ENCODE measurements around the gene DXO. TPM values are rescaled to one million over a fixed set of nuclear protein-coding genes. Genes with fewer than 3 reads are reported as not detected.
"Not testable (repeated sequence)": the region's sequence is repeated elsewhere in the genome, so short reads cannot be mapped to it uniquely, and the experiment has no call there.

The DXO gene
- total RNA-seq, 1 experiment from 2014 or later: 21.0 TPM

DNA sequence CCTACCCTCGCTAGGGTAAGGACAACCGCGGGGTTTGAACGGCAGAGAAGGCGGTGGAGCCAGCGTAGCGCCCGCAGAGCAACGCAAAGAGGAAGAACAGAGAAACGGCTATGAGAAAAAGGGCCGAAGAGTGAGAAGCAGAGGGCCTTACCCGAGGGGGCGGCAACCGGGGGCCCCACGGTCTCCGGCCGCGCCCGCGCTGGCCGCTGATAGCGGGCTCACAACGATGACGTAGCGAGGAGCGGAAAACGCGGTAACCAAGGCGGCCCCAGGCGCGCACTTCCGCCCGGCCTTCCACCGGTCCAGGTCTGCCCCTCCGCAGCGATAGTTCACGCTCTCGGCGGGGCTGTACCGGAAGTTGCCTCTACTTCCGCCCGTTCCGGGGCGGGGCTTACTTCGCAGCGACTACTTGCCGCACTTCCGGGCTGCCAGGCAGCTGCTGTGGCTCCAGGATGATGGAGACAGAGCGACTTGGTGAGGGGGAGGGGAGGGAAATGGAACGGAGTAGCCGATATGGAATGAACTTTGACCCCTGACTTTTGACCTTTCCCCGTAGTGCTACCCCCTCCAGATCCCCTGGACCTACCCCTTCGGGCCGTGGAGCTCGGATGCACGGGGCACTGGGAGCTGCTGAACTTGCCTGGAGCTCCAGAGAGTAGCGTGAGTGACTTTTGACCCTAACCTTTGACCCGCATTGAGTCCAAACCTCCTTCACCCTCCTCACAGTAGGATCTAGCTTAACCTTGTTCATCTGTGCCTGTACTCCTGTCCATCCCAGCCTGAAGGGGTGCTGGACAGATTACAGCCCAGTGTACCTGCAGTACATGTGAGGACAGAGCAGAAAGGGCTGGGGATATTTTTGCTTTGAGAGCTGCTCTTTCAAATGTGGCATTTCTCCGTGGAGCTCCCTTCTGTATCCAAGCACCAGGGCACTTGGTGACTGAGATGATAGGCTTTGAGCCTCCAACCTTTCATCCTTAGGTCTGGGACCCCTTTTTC lies 12.9 kb downstream of the DXO start, which contains the start of the genes NELFE and SKIC2:
TSS of gene NELFE (minus strand) at position 231 of the 999 bp plus-strand sequence. CDS start 525 bp downstream, outside the sequence.
TSS of gene SKIC2 (plus strand) at position 435 of the 999 bp plus-strand sequence. CDS start at position 453, 18 bp downstream.
- peak; percentile 98 for DNase-seq (ENCODE audit: low read depth)

DNA sequence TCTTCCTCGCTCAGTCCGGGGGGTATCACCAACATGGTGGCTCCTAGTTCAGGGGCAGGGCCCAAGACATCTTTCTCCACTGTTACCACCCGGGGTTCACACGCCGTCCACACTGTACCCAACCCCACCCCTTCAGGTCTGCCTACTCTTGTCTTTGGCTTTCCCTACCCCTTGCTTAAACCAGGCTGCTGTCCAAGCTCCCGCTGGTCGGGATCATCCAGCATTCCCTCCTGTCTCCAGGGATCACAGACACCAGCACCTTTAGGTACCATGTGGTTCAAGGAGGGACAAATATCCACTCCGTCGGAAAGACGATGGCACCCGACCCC lies 13.6 kb downstream of the DXO start:
- DNase-seq (ENCODE audit: low read depth): no peak

DNA sequence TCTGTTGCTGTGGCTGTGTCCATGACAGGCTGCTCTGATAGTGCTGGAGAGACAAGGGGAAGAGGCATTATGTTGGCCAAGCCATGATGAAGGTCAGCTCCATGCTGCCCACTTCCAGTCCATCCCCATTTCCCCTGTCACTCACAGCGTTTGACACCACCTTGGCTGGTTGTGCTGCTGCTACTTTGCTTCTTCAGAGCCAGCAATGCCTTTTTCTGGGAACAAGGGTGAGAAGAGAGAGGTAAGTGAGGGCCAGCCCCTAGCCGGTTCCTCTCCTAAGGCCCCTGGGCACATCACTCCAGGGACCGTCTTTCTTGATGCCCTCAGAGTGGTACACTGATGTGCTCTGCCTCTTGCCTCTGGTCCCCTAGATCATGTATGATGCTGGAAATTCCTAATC lies 15.1 kb downstream of the DXO start:
- DNase-seq (ENCODE audit: low read depth): no peak

DNA sequence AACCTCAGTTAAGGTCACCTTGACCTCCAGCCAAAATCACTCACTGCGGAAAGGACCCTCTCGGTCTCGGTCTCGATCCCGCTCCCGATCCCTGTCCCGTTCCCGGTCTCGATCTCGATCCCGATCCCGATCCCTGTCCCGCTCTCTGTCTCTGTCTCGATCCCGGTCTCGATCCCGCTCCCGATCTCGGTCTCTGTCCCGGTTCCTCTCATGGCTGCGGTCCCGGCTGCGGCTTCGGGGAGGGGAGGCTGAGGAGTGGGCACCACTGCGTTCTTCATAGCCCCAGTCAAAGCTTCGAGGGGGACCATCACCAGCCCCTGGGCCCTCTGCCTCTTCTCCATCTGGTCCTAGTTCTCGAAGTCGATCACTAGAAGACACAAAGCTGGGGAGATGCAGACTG lies 17.4 kb downstream of the DXO start:
- DNase-seq (ENCODE audit: low read depth): no peak

DNA sequence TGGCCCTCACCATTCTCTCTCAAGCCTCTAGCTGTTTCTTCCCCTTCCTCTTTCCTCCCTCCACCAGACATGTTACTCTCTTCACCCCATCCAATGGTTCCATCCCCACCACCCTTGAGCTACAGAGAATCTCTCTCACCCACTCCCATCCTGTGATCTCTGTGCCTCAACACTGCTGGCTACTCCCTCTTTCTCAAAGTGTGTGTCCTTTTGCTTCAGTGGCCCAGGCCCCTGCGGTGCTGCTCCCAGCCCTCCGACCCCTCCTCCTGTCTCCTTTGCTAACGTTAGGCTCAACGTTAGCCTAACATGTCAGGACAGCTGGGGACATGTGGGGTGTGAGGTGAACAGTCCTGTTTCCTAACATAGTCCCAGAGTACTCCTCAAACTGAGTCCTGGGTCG lies 19.0 kb downstream of the DXO start:
- DNase-seq (ENCODE audit: low read depth): no peak

DNA sequence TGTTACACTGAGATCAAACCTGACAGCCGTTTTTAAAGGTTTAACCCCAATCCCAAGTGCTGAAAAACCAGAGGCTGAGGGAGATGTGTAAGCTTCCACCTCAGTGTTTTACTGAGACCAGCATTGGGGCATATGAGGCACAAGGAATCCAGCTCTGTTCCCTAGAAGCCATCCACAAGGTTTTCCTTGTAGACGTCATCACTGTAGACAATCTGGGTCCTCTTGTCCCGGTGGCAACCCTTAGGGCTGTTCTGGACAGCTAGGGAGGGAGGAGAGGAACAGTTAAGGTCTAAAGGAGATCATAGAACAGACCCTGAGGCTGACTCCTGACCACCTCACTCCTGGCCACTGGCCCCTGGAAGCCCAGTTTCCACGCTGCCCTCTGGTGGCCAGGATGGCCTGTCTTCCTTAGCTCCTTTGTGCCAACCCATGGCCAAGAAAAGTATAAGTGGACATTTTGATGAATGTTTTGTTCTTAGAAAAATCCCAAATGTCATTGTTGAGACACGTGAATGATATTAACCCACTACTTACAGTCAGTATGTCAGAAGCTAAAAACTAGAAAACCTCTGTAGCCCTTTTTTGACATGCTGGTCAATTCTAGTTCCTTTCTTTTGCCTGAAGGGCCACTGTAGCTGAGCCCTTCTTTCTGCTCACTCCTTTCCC lies 19.7 kb downstream of the DXO start:
- peak; percentile 65 for DNase-seq (ENCODE audit: low read depth)

DNA sequence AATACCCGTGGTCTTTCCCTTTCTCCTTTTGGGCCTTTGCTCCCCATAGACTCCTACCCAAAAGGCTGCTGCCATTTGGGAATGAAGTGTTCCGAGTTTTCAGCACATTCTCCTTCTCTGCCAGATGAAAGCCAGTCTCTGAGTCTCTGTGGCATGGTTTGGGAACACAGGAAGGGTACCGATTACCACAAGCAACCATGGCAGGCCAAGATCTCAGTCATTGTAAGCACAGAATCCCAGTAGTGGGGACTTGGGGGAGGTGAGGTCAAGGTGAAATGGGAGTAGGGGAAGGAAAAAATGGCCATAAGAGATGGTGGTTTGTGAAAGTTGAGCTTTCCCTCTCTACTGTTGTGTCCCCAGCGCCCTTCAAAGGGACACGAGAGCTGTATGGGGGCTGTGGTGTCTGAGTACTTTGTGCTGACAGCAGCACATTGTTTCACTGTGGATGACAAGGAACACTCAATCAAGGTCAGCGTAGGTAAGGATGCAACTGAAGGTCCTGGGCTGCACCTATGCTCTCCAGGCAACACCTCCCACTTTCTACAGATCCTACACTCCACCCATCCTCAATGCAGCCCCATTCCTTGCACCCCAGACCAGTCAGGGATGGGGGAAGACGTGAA lies 21.9 kb downstream of the DXO start:
- DNase-seq (ENCODE audit: low read depth): no peak

DNA sequence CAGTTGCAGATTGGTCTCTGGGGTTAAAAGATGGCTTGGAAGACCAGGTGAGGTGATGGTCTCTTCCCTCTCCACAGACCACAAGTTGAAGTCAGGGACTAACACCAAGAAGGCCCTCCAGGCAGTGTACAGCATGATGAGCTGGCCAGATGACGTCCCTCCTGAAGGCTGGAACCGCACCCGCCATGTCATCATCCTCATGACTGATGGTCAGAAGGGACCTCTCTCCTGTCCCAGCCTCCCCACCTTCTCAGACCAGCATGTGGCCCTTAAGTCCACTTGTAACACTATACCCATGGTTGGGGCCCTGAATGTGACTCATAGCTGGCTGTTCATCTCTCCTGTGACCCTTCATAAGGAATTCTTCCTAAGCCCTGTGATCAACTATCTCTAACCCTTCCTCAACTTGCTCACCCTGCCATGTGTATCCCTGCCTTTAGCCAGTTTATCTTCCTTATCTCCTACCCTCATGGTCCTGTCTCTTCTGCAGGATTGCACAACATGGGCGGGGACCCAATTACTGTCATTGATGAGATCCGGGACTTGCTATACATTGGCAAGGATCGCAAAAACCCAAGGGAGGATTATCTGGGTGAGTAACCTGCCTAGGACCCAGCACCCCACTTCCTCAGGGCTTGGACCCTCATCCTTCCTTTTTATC lies 23.1 kb downstream of the DXO start:
- DNase-seq (ENCODE audit: low read depth): peak; percentile 86

DNA sequence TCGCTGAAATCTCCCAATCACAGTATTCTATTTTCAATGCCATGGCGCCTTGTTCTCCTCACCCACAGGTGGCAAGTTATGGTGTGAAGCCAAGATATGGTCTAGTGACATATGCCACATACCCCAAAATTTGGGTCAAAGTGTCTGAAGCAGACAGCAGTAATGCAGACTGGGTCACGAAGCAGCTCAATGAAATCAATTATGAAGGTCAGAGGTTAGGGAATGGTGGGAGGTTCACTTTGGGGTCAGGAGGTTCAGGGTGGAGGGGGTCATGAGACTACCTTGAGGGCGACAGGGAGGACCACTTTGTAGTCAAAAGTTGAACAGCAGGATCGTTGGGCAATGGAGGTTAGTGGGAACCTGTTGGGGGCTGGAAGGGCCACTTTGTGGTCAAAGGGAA lies 23.6 kb downstream of the DXO start:
- DNase-seq (ENCODE audit: low read depth): no peak

DNA sequence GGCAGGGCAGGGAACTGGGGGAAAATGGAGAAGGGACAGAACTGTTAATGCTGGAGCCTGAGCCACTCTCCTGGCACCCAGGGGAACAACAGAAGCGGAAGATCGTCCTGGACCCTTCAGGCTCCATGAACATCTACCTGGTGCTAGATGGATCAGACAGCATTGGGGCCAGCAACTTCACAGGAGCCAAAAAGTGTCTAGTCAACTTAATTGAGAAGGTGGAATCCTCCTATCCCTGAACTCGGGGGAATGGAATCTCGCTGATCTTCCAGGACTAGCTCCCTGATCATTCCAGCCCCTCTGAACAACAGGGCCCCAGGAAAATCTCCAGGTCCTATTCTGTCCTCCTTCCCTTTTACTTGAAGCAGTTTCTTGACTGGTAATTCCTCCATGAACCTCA lies 24.1 kb downstream of the DXO start:
- no peak for DNase-seq (ENCODE audit: low read depth)

DNA sequence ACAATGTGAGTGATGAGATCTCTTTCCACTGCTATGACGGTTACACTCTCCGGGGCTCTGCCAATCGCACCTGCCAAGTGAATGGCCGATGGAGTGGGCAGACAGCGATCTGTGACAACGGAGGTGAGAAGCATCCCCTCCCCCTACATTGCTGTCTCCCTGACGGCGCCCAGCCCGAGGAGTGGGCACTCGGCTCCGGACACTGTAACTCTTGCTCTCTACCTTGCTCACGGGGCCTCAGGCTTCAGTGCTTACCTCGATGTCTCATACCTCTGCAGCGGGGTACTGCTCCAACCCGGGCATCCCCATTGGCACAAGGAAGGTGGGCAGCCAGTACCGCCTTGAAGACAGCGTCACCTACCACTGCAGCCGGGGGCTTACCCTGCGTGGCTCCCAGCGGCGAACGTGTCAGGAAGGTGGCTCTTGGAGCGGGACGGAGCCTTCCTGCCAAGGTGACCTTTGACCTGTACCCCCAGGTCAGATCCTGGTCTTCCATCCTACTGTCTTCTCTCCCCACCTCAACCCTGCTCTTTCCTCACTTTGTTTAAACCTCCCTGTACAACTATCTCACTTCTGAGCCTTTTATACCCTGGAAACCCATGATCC lies 24.8 kb downstream of the DXO start:
- DNase-seq (ENCODE audit: low read depth): no peak

DNA sequence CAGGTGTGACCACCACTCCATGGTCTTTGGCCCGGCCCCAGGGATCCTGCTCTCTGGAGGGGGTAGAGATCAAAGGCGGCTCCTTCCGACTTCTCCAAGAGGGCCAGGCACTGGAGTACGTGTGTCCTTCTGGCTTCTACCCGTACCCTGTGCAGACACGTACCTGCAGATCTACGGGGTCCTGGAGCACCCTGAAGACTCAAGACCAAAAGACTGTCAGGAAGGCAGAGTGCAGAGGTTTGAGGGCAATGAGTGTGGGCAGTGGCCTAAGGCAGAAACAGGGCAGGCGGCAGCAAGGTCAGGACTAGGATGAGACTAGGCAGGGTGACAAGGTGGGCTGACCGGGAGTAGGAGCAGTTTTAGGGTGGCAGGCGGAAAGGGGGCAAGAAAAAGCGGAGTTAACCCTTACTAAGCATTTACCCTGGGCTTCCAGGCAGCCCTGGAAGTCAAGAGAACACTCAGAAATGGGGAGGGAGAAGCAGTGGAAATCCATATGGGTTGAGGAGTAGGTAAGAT lies 25.5 kb downstream of the DXO start:
- no peak for DNase-seq (ENCODE audit: low read depth)

DNA sequence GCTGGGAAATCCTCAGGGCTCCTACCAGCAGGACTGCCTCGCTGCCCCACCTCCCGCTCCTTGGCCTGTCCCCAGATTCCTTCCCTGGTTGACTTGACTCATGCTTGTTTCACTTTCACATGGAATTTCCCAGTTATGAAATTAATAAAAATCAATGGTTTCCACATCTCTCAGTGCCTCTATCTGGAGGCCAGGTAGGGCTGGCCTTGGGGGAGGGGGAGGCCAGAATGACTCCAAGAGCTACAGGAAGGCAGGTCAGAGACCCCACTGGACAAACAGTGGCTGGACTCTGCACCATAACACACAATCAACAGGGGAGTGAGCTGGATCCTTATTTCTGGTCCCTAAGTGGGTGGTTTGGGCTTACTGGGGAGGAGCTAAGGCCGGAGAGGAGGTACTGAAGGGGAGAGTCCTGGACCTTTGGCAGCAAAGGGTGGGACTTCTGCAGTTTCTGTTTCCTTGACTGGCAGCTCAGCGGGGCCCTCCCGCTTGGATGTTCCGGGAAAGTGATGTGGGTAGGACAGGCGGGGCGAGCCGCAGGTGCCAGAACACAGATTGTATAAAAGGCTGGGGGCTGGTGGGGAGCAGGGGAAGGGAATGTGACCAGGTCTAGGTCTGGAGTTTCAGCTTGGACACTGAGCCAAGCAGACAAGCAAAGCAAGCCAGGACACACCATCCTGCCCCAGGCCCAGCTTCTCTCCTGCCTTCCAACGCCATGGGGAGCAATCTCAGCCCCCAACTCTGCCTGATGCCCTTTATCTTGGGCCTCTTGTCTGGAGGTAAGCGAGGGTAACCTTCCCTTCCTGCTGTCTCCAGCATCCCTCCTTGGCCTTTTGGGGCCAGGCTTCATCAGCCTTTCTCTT lies 26.2 kb downstream of the DXO start, which contains the start of gene CFB:
TSS of gene CFB (plus strand) at position 589 of the 863 bp plus-strand sequence. CDS start at position 716, 127 bp downstream.
- DNase-seq (ENCODE audit: low read depth): peak; percentile 85

DNA sequence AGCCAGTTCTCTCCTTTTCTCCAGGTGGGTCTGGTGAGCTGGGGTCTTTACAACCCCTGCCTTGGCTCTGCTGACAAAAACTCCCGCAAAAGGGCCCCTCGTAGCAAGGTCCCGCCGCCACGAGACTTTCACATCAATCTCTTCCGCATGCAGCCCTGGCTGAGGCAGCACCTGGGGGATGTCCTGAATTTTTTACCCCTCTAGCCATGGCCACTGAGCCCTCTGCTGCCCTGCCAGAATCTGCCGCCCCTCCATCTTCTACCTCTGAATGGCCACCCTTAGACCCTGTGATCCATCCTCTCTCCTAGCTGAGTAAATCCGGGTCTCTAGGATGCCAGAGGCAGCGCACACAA lies 26.8 kb downstream of the DXO start:
- no peak for DNase-seq (ENCODE audit: low read depth)

DNA sequence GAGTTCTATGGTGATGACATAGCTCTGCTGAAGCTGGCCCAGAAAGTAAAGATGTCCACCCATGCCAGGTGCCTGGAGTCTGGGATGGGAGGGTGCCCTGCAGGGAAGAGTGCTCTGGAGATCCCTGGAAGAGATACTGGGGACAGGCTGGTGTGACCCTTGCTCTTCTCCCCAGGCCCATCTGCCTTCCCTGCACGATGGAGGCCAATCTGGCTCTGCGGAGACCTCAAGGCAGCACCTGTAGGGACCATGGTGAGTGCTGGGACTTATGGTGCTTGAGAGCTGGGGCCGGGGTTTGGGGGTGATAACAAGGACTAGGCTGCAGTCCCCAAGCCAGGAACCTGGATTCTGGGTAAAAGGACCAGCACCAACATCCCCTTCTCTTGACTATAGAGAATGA lies 28.2 kb downstream of the DXO start:
- DNase-seq (ENCODE audit: low read depth): no peak

DNA sequence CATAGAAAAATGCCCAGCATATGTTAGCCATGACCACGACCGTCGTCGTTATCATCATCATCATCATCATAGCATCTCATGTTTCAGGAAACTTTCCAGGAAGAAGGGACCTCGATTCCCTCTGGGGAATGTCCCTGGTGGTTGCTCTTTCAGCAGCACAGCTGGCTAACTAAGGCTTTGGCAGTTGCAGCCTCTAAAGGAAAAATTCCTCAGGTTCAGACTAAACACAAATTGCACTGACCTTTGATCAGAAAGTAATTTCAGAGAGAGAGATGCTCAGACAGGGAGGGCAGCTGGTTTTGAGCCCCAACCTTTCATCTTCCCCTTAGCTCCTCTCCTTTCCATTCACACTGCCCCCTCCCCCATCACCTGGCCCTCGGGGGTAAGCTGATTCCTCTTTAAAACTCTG lies 31.7 kb downstream of the DXO start:
- DNase-seq (ENCODE audit: low read depth): peak; percentile 65

DNA sequence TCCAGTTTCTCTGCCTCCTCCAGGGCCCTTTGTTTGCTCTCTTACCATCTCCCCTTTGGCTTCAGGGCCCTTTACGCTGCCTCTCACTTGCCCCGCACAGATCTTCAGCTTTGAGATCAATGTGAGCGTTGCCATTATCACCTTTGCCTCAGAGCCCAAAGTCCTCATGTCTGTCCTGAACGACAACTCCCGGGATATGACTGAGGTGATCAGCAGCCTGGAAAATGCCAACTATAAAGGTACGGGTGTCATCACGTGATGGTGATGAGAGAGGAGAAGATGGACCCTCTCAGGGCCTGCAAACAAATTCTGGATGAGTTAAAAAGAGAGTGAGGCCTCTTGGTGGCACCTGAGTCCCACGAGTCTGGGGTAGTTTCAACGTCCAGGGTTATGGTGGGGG lies 36.1 kb downstream of the DXO start:
- DNase-seq (ENCODE audit: low read depth): no peak

DNA sequence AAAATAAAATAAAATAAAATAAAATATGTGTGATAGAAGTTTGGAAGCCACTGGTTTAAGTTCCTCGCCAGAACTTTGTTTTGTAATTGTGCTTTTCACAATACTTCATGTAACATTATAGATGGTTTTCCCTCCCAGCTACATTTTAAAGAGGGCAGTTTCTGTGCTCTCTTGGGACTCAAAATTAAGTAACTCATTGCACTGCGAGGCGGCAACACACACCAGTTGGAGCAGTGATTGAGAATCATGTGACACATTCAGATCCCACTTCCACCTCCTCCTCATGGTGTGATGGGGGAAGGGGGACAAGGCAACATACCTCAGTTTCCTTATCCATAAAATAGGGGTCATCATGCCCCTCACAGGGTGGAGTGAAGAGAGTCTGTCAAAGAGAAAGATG lies 36.9 kb downstream of the DXO start:
- no peak for DNase-seq (ENCODE audit: low read depth)

DNA sequence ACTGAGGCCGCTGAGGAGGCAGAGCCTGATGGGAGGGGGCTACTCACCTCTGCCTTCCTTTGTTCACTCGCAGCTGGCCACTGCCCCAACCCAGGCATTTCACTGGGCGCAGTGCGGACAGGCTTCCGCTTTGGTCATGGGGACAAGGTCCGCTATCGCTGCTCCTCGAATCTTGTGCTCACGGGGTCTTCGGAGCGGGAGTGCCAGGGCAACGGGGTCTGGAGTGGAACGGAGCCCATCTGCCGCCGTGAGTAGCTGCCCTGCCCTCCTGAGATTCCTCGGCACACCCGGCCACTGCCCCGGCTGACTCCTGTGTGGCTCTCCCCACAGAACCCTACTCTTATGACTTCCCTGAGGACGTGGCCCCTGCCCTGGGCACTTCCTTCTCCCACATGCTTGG lies 38.4 kb downstream of the DXO start:
- DNase-seq (ENCODE audit: low read depth): no peak

DNA sequence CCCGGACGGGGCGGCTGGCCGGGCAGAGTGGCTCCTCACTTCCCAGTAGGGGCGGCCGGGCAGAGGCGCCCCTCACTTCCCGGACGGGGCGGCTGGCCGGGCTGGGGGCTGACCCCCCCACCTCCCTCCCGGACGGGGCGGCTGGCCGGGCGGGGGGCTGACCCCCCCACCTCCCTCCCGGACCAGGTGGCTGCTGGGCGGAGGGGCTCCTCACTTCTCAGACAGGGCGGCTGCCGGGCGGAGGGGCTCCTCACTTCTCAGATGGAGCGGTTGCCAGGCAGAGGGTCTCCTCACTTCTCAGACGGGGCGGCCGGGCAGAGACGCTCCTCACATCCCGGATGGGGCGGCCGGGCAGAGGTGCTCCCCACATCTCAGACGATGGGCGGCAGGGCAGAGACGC lies 39.8 kb downstream of the DXO start:
- DNase-seq (ENCODE audit: low read depth): not testable (repeated sequence)

Measured in RPMI7951 (cell line).